NCI-H1105 treated with DMSO at 0.1 percent for 48 hours (cell line): ENCODE data around the gene SMS.
"Not testable (repeated sequence)": the region's sequence is repeated elsewhere in the genome, so short reads cannot be mapped to it uniquely, and the experiment has no call there.

Experiments used
- DNase-seq: peaks from one replicate; lab custom pipeline; 2025; lab: John Stamatoyannopoulos, UW

Gene SMS

GRCh38 chrX:21950557-21950956, 10.0 kb downstream of the SMS start:
- not testable (repeated sequence) for DNase-seq

GRCh38 chrX:21952624-21953023, 12.1 kb downstream of the SMS start:
- no peak for DNase-seq

GRCh38 chrX:21953195-21953830, 12.8 kb downstream of the SMS start:
- DNase-seq: not testable (repeated sequence)

GRCh38 chrX:21955403-21956189, 15.1 kb downstream of the SMS start:
- no peak for DNase-seq

GRCh38 chrX:21956783-21957182, 16.3 kb downstream of the SMS start:
- no peak for DNase-seq

GRCh38 chrX:21958187-21958586, 17.7 kb downstream of the SMS start:
- no peak for DNase-seq

GRCh38 chrX:21958916-21959315, 18.4 kb downstream of the SMS start:
- no peak for DNase-seq

GRCh38 chrX:21959362-21960051, 19.0 kb downstream of the SMS start:
- no peak for DNase-seq

- no peak for DNase-seq
These were observed 20.3 kb downstream of the SMS start for GRCh38 chrX:21960569-21961541.

- DNase-seq: no peak
These were observed 21.9 kb downstream of the SMS start for GRCh38 chrX:21962361-21962760.

GRCh38 chrX:21963269-21963668, 22.8 kb downstream of the SMS start:
- no peak for DNase-seq

GRCh38 chrX:21963731-21964405, 23.4 kb downstream of the SMS start:
- DNase-seq: no peak

GRCh38 chrX:21966866-21967265, 26.4 kb downstream of the SMS start:
- no peak for DNase-seq

- DNase-seq: no peak
These were observed 27.8 kb downstream of the SMS start for GRCh38 chrX:21968333-21968732.

- no peak for DNase-seq
These were observed 29.8 kb downstream of the SMS start for GRCh38 chrX:21970326-21970725.

GRCh38 chrX:21972046-21972445, 31.5 kb downstream of the SMS start:
- DNase-seq: no peak

GRCh38 chrX:21972721-21973120, 32.2 kb downstream of the SMS start:
- no peak for DNase-seq

- no peak for DNase-seq
These were observed 33.0 kb downstream of the SMS start for GRCh38 chrX:21973321-21974010.

GRCh38 chrX:21974011-21974385, 33.5 kb downstream of the SMS start:
- no peak for DNase-seq

- DNase-seq: no peak
These were observed 34.7 kb downstream of the SMS start for GRCh38 chrX:21975242-21975641.

- no peak for DNase-seq
These were observed 35.3 kb downstream of the SMS start for GRCh38 chrX:21975812-21976211.
